Central memory CD8-positive, alpha-beta T cell (primary cell): Measurements from ENCODE around the gene GAMT.

Source experiments
- ATAC-seq: fragments of 150-1000 bp; cut with Tn5 transposase; replicated peaks from 2 replicates; pipeline ENCODE4 v1.10.0; 2022; ENCODE audit warnings: mild to moderate bottlenecking, moderate FRiP score, moderate number of reproducible peaks; ENCODE audit not compliant: poor library complexity, severe bottlenecking; ENCODE audit errors: extremely low read depth
- DNase-seq, 2 donors: peaks; one replicate each; pipeline ENCODE4 v3.0.0; 2021; ENCODE audit warnings: low spot score in 2 of 2
- H3K27ac Mint-ChIP-seq: one replicate; pipeline ENCODE4 v1.8.0; 2022; ENCODE audit warnings: low read depth, mild to moderate bottlenecking, moderate library complexity, mixed read lengths
- H3K27me3 Mint-ChIP-seq: one replicate; pipeline ENCODE4 v1.8.0; 2022; ENCODE audit warnings: mixed read lengths
- H3K36me3 Mint-ChIP-seq: one replicate; pipeline ENCODE4 v1.8.0; 2022; ENCODE audit warnings: mild to moderate bottlenecking, moderate library complexity, mixed read lengths; ENCODE audit not compliant: insufficient read depth
- H3K4me1 Mint-ChIP-seq: one replicate; pipeline ENCODE4 v1.8.0; 2022; ENCODE audit warnings: mixed read lengths
- H3K4me3 Mint-ChIP-seq: one replicate; pipeline ENCODE4 v1.8.0; 2022; ENCODE audit warnings: mild to moderate bottlenecking, moderate library complexity, mixed read lengths
- H3K9me3 Mint-ChIP-seq: one replicate; pipeline ENCODE4 v1.8.0; 2022; ENCODE audit warnings: mixed read lengths

The GAMT gene

DNA sequence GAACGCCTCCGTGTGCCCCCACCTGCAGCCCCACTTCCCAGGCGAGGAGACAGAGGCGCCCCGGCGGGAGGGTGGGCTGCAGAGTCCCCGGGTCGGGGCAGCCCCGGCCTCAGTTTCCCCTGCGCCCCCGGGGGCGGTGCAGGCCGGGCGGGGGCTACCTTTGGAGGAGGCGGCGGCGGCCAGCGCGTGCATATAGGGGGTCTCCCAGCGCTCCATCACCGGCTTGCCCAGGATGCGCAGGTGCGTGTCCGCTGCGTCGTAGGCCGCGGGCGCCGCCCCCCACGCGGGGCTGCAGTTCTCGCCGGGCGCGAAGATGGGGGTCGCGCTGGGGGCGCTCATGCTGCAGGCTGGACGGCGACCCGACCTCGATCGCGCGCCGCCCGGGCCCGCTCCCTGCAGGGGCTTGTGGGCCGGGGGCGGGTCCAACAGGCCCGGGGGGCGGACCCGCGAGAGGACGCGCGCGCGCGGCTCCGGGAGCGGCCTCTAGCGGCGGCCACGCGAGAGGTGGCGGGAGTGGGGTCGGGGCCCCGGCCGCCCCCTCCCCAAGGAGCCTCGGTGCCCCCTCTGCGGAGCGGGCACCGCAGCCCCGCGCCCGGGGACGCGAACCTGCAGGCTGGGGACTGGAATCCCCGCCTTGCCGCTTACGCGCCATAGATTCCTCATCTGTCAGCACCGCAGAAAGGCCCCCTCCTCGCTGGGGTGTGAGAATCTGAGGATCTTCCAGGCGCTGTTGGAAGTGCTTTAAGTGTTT is at the start of gene GAMT:
GAMT (minus strand) TSS at position 405 of the 751 bp plus-strand sequence; CDS start at position 339, 66 bp downstream.
- peak in 1 of 2 donors; percentile 34 for DNase-seq
- peaks cover 6% of the 10 kb centered on the region for H3K4me1 Mint-ChIP-seq
- peaks cover 8% of the 10 kb centered on the region for H3K36me3 Mint-ChIP-seq
- H3K9me3 Mint-ChIP-seq = no peaks in the 10 kb centered on the region
- ATAC-seq = peak; percentile 67
- H3K27ac Mint-ChIP-seq = no peak within 1 kb of the TSS
- peak within 1 kb of the TSS; percentile 63 for H3K4me3 Mint-ChIP-seq
- H3K27me3 Mint-ChIP-seq = peaks cover 6% of the 10 kb centered on the region

DNA sequence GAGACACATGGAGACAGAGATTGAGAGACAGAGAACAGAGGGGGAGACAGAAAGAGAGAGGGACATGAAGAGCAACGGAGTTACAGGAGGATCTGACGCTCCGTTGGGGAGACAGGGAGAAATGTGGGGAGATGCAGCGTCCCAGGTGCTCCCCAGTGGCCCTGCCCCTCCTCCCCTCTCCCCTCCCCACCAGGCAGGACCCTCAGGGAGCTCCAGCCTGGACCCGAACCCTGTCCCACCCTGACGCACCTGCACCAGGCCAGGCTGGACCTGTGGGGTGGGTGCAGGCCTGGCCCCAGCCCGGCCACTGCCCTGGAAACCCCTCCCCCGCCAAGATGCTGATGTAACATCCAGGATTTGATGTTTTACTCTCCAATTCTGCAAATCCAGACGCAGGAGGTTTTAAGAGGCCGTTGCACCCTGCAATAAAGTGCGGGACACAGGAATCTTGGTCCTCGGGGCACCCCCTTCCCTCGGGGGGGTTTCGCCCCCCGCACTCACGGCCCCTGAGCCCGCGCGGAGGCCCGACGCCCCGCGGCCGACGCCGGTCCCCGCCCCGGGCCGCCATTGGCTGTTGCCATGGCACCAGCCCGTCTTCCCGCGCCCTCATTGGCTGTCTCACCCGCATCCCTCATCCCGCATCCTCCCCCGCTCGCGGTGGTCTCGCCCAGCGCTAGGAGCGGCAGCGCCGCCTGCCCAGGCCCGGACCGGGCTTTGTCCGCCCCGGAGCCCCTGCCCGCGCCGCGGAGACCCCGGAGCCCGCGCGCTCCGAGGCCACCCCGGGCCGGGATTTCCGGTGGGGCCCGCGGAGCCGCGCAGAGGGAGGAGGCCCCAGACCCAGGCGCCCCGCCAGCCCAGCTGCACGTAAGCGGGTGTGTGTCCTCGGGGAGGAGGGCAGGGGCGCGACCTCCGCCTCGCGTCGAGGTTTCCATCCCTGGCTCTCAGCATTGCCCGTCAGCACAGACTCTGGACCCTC is 48.4 kb upstream of the GAMT start, which contains the start of gene APC2:
APC2 (plus strand) TSS at position 655 of the 976 bp plus-strand sequence. CDS start 2,881 bp downstream, outside the sequence.
- ATAC-seq = no peak
- Mint-ChIP-seq H3K36me3 (peaks cover 18% of the 10 kb centered on the region), H3K27ac (peak within 1 kb of the TSS; percentile 65), H3K27me3 (peaks cover 73% of the 10 kb centered on the region), H3K9me3 (no peaks in the 10 kb centered on the region), H3K4me3 (peak within 1 kb of the TSS; percentile 31), H3K4me1 (peaks cover 25% of the 10 kb centered on the region)
- no peak for DNase-seq

DNA sequence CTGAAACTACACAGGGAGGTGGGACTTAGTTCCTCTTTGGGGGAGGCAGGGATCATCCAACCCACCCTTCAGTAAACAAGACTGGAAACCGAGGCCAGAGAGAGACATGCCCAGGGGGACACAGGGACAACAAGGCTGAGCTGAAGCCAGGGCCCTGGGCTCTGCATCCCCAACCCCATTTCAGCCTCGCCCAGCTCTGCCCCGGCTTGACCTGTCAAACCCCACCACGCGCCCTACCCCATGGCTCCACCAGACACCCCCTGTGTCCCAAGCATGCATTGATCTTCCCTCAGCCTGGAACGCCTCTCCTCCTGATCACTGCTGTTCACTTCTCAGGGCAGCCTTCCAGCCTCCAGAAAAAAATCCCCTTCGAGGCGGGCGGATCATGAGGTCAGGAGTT is 46.6 kb upstream of the GAMT start:
- Mint-ChIP-seq H3K27ac (no peak overlapping the region), H3K9me3 (no peaks in the 10 kb centered on the region), H3K27me3 (peaks cover 56% of the 10 kb centered on the region), H3K4me3 (peak overlapping the region; percentile 43), H3K4me1 (peaks cover 23% of the 10 kb centered on the region), H3K36me3 (peaks cover 22% of the 10 kb centered on the region)
- ATAC-seq (no peak), DNase-seq (no peak)

DNA sequence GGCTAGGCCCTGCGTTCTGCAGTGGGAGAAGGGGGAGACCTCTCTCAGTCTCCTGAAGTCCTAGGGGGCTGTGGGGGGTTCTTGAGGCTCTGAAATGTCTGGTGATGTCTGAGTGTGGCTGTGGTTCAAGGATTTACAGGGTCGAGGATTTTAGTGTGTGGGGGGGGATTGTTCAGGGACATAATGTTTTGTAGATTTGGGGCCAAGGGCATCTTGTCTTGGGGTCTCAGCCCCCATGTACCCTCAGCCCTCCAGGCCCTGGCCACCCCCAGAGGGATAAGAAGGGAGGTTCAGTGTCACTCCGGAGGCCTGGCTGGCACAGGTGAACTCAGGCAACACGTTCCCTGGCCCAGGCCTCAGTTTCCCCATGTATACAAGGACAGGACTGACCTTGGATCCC is 46.2 kb upstream of the GAMT start:
- Mint-ChIP-seq H3K27me3 (peaks cover 52% of the 10 kb centered on the region), H3K36me3 (peaks cover 27% of the 10 kb centered on the region), H3K4me3 (peak overlapping the region; percentile 43), H3K4me1 (peaks cover 23% of the 10 kb centered on the region), H3K9me3 (no peaks in the 10 kb centered on the region), H3K27ac (no peak overlapping the region)
- no peak for DNase-seq
- no peak for ATAC-seq

DNA sequence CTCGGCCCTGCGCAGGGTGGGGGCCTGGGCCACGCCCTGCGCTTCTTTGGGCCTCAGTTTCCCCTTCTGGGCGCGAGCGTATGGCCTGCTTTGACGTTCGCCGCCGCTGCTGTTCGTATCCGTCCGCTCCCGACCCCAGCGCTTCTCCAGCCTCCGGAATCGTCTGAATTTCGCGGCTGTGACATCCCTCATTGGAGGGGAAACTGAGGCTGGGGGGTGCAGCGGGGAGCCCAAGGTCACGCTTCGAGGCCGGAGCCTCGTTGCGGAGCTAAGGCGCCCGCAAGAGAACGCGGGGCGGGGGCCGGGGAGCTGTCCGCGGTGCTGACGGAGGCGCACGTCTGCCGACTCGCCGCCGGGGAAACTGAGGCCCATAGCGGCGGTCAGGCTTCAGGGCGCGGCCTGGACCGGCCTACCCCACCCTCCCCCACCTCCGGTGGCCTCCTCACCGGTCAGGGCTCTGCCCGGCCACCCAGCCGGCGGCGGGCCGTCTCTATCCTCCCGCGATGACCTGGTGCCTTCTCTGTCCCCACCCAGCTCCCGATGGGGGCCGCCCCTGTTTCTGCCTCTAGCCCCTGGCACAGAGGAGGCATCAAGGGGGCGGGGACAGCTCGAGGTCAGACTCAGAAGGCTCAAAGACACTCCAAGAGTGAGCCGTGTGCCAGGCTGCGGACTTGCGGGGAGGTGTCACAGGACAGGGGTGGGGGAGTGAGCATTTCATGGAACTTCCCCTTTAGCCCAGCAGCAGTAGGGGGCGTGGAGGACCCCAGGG is 45.6 kb upstream of the GAMT start:
- H3K4me3 Mint-ChIP-seq = peak overlapping the region; percentile 43
- peaks cover 33% of the 10 kb centered on the region for H3K36me3 Mint-ChIP-seq
- no peak for ATAC-seq
- peaks cover 46% of the 10 kb centered on the region for H3K27me3 Mint-ChIP-seq
- no peak overlapping the region for H3K27ac Mint-ChIP-seq
- H3K9me3 Mint-ChIP-seq = no peaks in the 10 kb centered on the region
- DNase-seq = no peak
- H3K4me1 Mint-ChIP-seq = peaks cover 23% of the 10 kb centered on the region

DNA sequence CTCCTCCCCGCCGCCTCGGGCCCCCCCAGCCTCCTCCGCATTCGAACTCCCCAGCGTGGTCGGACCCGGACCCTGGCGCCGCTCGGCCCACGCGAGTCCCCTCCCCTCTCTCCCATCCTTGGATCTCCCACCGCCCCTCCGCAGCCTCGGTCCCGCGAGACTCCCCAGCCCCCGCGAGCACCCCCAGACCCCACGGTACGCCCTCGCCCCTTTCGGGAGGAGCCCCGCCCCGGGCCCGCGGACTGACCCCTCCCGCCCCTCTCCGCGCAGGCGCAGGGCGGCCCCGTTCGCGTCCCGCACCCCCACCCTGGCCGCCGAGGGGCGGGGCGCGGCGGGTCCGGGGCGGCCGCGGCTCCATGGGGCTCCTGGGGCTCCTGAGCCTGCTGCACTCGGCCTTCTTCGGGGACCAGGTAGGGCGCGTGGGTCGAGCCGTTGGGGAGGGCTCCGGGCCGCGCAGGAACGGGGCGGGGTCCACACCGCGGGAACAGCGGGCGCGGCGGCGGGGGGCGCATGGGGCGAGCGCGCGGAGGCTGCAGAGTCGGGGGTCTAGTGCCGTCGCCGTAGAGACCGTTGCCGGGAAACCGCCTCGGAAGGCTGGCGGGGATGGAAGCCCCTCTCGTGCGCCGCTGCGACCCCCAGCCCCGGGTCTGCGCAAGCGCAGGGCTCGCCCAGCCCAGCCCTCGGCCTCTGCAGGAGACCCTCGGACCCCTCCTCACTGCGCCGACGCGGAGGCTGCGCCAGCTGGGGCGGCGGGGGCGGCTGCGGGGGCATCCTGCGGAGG is 44.8 kb upstream of the GAMT start:
- Mint-ChIP-seq H3K4me1 (peaks cover 24% of the 10 kb centered on the region), H3K27me3 (peaks cover 39% of the 10 kb centered on the region), H3K9me3 (no peaks in the 10 kb centered on the region), H3K27ac (no peak overlapping the region), H3K4me3 (peak overlapping the region; percentile 43), H3K36me3 (peaks cover 40% of the 10 kb centered on the region)
- ATAC-seq (no peak), DNase-seq (no peak)

DNA sequence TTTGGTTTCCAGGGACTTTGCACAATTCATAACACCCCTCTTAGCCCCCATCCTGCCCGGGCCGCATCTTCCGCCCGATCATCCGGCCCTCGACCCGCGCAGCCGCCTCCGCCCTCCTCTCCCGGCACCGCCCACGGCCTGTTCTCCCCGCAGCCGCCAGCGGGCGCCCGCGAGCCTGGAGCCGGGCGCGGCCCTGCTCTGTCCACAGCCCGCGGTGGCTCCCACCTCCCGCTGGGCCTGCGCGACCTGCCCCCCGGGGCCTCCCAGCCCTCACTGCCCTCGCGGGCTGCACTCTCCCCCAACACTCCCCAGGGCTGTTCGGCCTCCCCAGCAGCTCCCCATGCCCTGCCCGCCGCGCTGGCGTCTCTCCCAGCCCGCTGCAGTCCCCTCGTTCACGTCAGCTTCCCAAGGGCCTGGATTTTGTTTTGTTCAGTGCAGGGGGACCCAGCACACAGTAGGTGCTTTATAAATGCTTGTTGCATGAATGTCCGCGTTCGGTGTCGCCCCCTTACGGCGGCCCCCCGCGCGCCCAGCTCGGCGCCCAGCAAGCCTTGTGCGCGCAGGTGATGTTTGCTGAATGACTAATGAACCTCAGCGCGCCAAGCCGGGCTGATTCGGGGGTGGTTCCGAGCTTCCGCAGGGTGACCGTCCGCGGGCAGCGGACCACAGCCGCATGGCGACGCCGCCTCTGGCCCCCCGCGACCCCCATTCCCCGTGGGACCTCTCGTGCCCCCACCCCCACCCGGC is 44.0 kb upstream of the GAMT start:
- ATAC-seq (peak; percentile 85), DNase-seq (peak; percentile 62 to 74)
- H3K27me3 Mint-ChIP-seq = peaks cover 31% of the 10 kb centered on the region
- peaks cover 21% of the 10 kb centered on the region for H3K4me1 Mint-ChIP-seq
- H3K27ac Mint-ChIP-seq = peak overlapping the region; percentile 55
- no peaks in the 10 kb centered on the region for H3K9me3 Mint-ChIP-seq
- peak overlapping the region; percentile 70 for H3K4me3 Mint-ChIP-seq
- peaks cover 48% of the 10 kb centered on the region for H3K36me3 Mint-ChIP-seq

DNA sequence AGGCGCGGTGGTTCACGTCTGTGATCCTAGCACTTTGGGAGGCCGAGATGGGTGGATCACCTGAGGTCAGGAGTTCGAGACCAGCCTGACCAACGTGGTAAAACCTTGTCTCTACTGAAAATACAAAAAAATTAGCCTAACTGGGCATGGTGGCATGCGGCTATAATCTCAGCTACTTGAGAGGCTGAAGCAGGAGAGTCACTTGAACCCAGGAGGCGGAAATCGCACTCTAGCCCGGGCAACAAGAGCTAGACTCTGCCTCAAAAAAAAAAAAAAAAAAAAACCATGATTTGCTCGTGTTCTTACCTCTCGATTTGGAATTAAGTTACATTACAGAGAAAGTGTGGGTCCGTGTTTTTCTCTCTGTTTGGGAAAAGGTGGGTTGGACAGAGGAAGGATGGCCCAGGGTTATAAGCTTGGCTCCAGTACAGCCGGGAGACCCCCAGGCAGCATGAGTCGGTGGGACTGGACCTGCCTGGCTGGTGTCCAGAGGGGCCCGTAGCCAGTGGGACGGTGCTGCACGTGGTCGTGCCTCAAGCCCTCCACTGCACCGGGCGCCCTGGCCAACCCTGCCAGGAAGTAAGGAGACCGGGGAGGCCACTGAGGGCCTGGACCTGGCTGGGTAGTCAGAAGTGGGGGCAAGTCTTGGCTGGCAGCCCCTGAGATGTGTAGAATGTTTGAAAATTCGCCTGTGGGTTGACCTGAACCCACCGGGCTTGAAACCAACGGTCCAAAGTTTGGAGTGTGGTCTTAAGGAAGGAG is 40.5 kb upstream of the GAMT start:
- Mint-ChIP-seq H3K36me3 (peaks cover 59% of the 10 kb centered on the region), H3K4me1 (peaks cover 28% of the 10 kb centered on the region), H3K4me3 (peak overlapping the region; percentile 98)

DNA sequence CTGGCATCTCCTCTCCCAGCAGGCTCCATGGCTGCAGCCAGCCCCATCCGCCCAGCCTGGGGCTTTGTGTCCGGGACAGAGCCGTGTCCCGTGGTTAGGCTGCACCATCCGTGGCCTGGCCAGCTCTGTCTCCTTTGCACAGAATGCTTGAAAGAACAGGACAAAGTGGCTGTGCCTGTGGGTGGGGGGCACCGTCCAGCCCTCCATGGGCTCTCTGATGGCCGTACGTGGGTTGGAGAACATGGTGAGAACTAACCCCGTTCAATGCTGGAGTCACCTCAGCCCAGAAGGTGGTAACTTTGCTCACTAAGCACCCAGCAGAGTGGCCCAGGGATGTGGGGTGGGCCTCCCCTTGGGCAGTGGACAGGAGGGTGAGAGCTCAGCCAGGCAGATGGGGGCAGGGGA is 39.7 kb upstream of the GAMT start:
- peaks cover 62% of the 10 kb centered on the region for H3K36me3 Mint-ChIP-seq
- H3K4me3 Mint-ChIP-seq = peak overlapping the region; percentile 98
- H3K27ac Mint-ChIP-seq = peak overlapping the region; percentile 99
- H3K9me3 Mint-ChIP-seq = no peaks in the 10 kb centered on the region
- peaks cover 28% of the 10 kb centered on the region for H3K4me1 Mint-ChIP-seq
- ATAC-seq (no peak), DNase-seq (no peak)
- no peaks in the 10 kb centered on the region for H3K27me3 Mint-ChIP-seq

More for the DNA sequence above, 40.5 kb upstream of the GAMT start:
- Mint-ChIP-seq H3K27ac (no peak overlapping the region), H3K9me3 (no peaks in the 10 kb centered on the region), H3K27me3 (peaks cover under 1% of the 10 kb centered on the region)
- ATAC-seq (no peak), DNase-seq (no peak)

DNA sequence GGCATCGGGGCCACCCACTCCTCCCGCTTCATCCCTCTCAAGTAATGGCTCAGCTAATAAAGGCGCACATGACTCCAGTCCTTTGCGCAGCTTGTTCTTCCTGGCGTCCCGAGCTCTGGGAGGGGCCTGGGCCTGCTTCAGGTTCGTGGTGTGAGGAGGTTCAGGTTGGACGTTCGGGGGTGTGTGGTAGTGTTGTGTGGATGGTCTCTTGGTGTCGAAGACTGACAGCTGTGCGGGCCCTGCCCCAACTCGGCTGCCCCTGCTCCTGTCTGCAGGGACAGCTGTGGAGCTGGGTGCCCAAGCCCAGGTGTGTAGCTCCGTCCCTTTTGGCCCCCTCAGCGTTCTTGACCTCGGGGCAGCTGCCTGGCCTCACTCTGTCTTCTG is 39.1 kb upstream of the GAMT start:
- Mint-ChIP-seq H3K9me3 (no peaks in the 10 kb centered on the region), H3K4me1 (peaks cover 25% of the 10 kb centered on the region), H3K27me3 (no peaks in the 10 kb centered on the region), H3K27ac (peak overlapping the region; percentile 99), H3K4me3 (peak overlapping the region; percentile 98), H3K36me3 (peaks cover 64% of the 10 kb centered on the region)
- ATAC-seq (no peak), DNase-seq (no peak)
